IPS-NIHi11 (cell line): ENCODE results near the gene INSM1.
A peak's percentile ranks its signal among the peaks of the same experiment; 100 is the strongest.

Experiments
- DNase-seq: peaks from one replicate; pipeline ENCODE4 v3.0.0; 2012; ENCODE audit warnings: mixed read lengths, low spot score

The INSM1 gene

DNA sequence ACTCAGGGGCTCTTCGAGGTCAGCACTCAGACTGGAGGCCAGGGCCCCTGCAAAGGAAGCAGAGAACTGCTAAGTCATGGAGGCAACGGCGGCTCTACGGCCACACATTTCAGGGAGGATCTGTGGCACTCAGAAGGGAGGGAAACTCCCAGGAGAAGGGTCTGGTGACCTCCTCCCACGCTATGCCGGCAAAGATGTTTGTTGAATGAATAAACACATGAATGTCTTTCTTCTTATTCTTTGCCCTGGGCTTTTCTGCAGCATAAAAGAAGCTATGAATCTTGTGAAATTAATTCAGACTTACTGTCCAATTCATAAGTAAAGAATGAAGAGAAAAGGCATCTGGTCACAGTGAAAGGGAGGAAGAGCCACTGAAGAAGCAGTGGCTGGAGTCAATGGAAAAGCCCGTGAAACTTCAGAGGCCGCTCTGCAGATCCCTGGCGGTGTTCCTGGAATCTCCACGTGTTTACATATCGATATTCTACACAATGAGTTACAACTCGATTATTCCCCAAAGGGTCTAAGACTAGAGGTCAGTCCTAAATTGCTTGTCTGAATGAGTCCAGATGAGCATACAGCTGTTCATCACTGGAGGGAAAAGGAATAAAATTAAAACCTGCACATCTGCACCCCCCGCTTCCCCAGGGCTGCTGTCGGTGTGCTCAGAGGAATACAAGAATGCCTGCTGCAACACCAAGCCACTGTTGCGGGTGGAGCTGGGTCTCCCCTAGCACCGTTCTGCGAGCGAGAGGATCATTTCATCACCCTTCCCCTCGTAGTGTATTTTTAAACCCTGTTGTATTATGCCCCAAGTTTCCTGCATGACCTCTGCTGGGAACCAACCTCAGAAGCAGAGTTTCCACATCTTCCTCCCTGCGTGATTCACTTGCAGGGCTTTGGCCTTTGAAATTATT is 25.6 kb downstream of the INSM1 start:
- DNase-seq = no peak

DNA sequence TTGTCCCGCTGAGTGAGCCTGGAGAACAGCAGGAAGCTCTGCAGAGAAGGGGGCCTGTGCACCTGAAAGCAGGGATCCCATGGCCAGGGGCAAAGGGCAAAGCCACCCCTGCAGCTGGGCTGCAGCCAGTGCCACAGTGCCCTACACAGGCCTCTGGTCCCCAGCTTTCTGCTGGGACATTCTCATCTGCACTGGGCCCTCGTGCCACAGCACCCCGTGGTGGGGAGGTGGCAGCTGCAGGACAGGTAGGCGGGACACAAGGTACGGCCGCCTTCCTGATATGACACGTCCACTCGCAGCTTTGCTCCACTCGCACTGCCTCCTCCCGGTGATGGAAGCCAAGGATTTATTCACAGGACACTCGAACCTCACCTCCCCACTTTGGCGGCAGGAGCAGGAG is 27.2 kb downstream of the INSM1 start:
- no peak for DNase-seq

DNA sequence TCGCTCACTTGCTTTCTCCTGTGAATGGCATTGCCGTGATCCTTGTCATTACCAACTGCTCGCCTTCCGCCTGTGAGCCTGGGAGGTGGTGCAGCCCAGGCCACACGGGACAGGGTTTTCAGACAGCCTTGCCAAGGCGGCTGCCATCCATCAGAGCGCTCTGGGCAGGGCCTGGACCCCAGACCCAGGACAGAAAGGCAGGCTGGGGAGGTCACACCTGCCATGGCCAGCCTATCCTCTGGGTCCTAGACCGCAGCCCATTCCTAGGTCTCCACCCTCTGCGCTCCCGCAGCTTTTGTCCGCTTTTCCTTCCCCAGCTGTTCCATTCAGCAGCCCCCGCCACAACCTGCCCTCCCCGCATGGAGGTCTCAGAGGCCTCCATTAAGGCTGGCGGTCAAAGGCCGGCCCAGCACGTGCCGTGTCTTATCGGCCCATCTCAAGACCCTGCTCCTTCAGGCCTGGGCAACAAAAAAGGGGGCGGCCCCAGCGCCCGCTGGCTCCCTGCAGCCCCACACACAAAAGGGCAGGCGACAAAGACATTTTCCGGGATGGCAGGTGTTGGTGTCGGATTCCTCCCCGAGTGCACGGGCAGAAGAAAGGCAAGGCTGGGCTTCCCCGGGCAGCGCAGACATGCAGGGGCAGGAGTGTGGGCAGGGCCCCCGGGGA is 28.1 kb downstream of the INSM1 start:
- peak; percentile 65 for DNase-seq

DNA sequence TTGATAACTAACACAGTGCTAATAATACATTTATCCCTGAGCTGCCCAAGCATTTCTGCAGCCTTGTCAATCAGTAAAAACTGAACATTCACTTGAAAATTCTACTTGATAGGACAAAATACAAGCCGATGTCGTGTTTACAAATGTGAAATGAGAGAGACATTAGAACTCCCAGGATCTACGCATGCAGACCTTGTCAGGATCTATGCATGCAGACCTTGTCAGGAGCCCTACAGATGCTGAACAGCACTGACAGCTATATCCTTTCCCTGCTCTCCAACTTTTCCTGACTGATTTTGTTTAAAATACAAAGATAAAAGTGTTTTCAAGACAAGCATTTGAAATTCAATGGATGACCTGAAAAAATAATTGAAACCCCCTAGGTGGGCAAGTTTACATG is 28.9 kb downstream of the INSM1 start:
- DNase-seq = no peak

DNA sequence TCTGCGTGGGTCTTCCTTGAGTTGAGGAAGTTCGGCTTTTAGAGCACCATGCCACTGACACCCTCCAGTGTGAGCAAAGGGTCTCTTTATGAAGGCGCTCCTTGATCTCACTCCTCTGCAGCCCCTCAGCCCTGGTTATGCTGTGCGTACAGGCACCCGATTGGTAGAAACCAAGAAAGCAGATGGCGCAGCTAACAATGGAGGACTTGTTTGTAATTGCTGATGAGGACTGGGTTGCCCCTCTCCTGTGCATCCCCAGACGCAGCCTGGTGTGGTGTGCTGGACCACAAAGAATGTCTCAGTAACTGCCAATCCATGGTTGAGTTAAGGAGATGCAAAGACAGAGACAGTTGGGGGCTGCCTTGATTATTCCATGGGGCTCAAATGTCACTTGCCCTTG is 30.2 kb downstream of the INSM1 start:
- no peak for DNase-seq

DNA sequence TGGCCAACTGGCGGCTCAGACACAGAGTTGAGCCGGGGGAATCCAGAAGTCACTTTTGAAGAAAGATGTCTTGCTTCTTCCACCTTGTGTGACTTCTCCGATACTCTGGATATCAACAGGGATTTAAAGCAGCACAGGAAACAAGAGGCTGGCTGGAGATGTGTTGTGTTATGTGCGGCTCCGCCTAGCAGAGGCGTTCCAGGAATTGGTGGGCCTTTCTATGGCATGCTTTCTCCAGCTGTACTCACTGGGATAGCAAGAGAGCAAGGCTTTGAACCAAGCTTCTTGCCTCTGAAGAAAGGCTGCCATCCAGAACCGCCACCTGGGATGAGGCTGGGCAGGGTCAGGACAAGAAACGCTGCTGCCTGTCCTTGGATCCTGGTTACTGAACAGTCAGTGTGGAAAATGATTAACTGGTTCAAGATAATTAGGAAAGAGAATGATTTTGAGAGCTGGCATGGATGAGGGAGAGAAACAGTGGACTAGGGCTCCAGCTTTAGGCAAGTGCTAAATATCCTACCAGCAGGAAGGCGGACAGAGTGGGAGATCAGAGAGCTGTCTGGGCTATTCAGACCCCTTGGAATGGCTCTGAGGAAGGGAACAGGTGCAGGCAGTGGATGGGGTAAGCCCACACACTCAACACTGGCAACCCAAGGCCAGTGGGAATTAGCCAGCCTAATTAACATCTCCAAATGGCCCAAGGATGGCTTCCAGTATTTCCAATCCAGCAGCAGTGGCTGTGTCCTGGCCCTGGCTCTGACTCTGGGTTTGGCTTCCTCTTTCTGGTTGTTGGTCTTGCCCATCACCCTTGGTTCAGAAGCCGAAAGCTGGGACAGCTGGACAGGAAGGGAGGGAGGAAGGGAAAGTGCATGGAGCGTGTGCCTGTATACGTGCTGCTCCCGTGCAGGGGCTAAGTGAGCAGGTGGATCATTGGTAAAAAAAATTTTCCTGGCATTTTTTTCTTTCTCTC is 31.9 kb downstream of the INSM1 start:
- DNase-seq = no peak

DNA sequence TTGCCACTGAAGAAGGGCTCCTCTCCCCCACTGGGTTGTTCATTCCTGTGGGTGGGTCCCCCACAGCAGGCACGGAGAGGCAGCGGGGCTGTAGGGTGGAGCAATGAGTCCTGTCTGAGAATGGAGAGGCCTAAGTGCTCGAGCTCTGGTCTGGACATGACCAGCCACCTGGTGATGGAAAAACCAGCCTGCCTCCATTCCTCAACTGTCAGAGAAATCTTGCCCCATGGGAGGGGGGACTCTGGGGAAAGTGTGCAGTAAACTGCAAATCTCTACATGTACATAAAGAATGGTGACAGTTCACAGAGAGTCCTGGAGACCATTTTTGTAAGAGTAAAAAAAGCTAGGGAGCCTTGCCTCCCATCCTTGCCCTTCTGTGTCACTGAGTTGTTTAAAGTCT is 34.1 kb downstream of the INSM1 start:
- no peak for DNase-seq

DNA sequence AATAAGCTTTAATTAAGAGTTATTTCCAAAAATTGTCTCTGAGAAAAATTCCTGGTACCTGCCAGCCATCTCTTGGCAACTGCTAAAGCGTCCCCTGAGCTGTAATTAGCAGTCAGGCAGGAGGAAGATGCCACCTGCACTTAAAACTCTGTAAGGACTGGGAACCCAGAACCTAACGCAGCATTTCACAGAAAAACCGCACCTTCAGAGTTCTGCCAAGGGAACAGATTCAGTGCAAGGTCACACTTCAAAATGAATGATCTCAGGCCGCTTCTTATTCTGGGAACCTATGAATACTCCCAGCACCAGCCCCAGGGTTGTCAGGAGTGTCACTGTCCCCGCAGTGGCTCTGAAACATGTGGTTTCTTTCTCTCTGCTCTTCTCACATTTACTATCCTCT is 36.7 kb downstream of the INSM1 start:
- DNase-seq = no peak

DNA sequence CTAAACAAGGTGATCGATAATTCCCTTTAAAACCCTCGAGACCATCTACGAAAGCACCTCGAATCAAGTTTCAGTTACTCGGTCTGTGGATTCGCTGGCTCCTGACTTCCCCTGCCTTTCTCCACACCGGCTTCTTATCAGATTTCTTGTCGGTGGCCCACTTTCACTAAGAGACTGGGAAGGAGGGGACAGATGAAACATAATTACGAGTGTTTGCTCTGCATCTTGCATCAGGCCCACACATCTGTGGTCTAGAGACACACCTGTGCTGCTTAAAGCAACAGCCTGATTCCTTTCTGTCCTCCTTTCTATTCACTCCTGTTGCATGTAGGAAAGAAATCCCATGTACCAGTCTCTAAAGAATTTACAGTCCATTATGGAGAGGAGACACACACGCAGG is 37.7 kb downstream of the INSM1 start:
- DNase-seq = no peak

DNA sequence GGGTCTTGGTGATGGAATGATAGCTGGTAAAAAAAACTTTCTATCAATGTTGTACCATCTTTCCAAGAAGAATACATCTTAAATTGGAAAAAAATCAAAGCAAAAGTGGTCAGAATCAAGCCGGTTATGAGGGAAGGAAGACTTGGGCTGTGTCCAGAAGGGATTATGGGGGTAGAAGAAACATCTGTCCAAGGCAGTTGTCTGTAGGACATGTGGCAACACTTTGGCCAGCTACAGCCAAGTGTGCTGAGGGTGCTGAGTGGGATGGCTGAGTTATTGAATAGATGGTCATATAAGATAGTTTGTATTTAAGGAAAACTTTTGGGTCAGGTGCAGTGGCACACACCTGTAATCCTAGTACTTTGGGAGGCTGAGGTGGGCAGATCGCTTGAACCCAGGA is 38.4 kb downstream of the INSM1 start:
- DNase-seq = no peak

DNA sequence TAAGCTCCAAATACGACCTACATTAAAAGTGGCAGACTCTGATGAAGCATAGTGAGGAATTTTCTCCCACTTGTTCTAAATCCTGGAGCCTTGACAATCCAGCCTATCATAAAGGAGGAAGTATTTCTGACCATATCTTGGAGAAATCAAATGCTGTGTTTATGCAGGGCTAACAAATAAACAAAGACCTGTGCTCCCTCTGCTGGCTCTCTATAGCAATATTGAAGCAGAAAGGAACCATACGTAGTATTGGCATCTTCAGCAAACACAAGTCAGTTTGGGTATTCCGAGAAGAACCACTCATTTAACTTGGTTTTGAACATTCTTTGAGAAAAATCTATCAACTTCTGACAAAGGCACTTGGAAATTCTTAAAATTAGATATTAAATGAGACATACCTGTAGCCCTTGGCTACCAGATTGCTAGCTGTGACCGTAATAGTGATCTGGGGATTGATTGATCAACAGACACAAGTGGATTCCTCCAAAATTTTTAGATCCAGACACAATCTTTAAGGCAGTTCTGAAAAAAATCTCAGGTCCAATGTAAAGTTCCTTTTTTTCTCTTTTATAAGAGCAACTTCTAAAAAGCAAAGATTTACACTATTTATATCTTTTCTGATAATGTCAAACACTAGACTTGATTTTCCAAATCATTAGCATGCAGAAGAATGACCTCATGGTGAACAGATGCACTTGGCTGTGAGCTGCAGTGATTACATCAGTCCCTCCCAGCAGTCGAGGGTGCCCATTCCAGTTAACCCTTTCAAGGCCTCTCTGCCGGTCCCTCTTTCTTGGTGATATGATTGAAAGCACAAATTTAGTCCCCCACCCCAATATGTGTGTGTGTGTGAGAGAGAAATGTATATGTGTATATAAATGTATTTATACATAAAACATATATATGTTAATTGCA is 40.2 kb downstream of the INSM1 start:
- no peak for DNase-seq

DNA sequence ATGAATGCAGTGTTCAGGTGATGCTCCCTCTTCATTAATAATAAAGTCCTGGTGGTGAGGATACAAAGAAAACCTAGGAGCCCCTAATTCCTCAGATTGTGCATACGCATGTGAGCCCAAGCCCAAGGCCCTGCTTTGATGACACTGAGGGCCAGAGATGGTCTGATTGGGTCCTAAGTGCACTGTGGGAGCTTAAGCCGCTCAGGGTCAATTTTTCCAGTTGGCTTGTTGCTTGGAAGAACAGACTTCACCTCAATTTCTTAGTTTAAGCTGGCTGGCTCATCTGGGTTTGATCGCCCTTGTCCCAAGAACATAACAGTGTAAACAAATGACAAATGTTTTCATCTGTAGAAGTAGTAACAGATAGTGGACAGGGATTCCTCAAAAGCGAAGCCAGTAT is 41.4 kb downstream of the INSM1 start:
- no peak for DNase-seq

DNA sequence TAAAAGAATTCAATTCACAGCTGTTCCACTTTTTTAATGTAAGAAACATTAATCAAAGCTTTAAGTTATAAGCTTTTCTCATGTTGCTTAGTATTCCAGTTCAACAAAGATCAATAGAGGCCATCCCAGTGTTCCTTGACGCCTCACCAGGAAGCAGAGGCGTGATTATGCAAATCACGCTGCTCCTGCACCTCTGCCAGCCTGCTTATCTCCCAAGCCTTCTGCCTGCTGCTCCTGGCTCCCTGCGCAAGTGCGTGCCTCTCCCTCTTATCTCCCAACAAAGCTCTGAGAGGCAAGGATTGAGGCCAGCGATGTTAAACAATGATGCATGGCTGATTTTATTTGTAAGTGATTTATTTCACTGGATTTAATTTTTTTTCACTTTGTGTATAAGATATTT is 42.8 kb downstream of the INSM1 start:
- DNase-seq = peak; percentile 52

DNA sequence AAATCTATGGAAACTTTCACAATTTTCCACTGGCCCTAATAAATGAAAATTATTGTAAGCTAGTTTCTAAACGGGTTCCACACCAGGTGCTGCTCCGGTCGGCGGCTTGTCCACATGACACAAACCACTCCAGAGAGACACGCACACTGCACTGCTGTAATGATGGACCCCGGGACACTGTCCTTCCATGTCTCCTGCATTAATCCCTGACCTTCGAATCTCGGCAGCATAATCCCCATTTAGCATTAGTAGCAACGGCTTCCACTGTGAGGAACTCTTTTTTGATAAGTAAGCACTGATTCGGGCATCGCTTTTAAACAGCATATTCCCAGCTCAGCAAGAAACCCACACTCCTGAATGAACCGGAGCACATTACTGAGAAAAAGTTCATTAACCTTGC is 43.5 kb downstream of the INSM1 start:
- DNase-seq = no peak

DNA sequence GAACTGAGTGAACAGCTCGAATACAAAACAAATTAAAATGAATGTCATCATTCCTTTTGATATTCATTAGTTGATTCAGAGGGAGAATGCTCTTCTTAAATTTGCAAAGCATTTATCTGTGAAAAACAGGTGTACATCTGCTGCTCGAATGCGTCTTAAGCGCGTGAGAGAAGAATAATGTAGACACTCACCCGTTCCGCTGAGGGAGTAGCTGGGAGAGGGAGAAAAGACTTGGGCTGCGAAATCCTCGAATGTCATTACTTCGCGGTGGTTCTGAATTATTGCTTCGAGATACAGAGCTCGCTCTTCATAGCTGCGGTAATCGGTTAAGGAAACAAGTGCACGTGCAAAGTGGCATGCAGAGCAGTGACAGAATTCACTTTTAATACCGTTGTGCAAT is 43.9 kb downstream of the INSM1 start:
- no peak for DNase-seq

DNA sequence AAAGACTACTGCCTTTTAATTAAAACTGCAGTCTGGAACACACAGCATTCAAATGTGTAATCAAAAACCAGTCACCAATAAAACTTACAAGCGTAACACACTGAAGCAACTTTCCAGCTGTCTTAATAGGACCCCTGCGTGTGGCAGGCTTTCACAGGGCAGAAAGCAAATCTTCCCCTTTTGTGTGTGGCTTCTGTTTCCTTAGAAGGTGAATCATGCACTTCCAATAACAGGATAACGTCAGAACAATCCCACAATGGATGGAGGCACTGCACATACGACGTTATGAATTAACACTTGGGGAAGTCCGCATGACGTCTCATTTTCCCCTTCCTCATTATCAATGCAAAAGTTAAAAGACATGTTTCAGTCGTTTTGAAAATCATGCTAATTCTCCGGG is 44.8 kb downstream of the INSM1 start:
- no peak for DNase-seq

DNA sequence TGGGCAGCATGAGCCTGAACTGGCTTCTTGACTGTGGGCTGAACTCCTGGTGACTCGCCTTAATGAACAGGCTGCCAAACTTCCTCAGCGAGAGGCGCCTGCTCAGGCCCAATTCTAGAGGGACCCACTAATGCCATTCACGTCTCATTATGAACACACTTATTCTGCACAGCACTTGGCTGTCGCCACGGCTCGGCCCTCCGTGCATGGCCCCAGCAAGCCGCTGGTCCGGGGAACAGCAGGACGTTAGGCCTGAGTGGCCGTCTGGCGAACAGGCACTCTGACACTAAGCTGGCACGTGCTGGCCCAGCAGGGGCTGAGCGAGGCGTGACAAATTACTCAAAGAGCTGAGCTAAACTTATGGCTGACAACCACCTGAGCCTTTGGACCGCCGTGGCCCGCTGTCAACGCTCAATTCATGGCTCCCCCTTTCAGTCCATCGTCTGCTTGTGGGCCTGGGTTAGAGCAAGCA is 45.9 kb downstream of the INSM1 start:
- DNase-seq = no peak

DNA sequence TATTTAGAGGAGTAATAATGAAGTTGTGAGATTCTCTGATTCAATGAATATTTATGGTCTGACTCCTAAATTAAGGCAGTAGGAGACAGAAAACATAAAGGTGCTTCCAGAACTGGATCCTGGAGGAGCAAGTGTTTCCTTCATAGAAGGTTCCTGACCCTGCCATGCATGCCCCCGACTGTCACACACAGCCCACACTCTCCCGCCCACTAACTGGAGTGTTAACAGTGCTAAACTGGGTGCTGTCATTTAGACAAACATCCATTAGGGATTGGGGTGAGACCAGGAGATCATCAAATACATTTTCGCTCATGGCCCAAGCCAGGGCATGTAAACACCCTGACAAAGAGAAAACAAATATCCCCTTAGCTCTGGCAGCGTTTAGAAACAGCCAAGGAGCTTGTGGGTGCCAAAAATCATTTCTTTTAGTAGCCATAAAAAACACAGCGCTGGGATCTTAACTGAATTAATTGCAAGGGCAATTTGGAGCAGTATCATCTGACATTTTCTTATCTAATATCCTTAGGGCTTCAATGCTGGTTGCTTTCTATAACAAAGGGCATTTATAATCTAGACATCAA is 46.8 kb downstream of the INSM1 start:
- DNase-seq = no peak

DNA sequence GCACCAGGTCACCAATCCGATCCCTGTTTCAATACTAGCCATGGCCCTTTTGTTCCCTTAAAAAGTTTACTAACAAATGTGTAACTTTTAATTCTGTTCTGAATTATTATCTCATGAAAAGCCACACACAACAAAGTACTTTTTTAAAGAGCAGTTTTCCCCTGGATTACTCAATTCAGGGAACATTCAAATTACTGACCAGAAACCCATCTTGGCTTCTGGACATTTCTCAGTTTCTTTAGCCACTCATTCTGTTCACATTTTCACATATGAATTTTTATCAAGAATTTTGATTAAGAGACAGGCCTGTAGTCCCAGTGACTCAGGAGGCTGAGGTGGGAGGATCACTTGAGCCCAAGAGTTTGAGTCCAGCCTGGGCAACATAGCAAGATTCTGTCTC is 47.4 kb downstream of the INSM1 start:
- no peak for DNase-seq

DNA sequence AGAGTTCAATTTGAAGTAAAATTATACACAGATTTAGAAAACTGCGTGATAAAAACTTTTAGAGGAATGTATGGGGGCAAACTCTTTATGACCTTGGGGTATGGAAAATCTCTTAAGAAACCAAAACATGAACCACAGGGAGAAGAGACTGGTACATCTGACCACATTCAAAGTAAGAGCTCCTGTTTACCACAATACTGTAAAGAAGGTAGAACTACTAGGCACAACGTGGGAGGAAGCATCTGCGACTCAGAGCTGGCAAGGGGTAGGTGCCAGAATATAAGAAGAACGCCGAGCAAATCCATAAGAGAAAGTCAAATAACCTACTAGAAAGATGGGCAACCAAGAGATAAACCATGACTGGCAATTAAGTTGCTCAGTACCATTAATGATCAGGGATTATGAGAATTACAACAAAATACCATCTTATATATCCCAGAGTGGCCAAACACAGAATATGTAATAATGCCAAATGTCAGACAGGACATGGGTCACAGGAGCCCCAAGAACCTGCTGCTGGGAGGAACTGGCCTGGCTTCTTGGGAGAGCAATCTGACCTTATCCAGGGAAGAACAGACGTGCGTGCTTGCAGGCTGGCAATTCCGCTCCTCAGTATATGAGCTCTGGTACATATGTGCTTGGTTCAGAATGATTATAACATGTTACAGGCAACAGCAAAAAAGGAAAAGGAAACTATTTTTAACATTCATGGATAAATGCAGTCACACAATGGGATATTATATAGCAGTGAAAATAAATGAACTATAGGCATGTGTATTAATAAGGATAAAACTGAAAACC is 50.2 kb downstream of the INSM1 start:
- no peak for DNase-seq
